Uterus (tissue), 2 donors: ENCODE measurements around the gene CDHR1.

Experiments
- POLR2A ChIP-seq, 2 donors: fragments of 450-650 bp; IDR thresholded peaks; one replicate each; pipeline ENCODE4 v1.6.1; 2016; ENCODE audit warnings: antibody characterized with exemption in 2 of 2, mild to moderate bottlenecking in 1 of 2, moderate library complexity in 1 of 2
- TF ChIP-seq, protein P1 (sequence below), 4 experiments: fragments of 200-600 bp in 2 of 4; fragments of 450-650 bp in 2 of 4; sonication (generic) in 2 of 4; IDR thresholded peaks; one replicate each; pipeline ENCODE4 v1.5.1; 2016 to 2019; ENCODE audit warnings: antibody characterized with exemption in 4 of 4, mild to moderate bottlenecking in 2 of 4, moderate library complexity in 1 of 4

DNA sequence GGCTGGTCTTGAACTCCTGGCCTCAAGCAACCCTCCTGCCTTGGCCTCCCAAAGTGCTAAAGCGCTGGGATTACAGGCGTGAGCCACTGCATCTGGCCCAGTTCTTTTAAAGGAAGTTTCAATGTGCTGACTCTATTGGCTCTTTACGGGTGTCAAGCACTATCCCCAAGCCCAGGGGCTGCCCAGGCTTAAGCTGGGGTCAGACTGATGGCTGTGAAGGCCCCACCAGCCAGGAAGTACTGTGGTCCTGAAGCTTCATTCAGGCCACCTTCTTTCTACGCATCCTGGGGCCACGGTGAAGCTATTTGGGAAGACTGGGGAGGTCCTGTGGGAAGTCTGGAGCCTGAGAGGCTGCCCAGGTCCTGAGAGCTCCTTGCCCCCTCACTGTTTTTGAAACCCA, 12.7 kb upstream of the CDHR1 start:
- TF ChIP-seq, protein P1, sequence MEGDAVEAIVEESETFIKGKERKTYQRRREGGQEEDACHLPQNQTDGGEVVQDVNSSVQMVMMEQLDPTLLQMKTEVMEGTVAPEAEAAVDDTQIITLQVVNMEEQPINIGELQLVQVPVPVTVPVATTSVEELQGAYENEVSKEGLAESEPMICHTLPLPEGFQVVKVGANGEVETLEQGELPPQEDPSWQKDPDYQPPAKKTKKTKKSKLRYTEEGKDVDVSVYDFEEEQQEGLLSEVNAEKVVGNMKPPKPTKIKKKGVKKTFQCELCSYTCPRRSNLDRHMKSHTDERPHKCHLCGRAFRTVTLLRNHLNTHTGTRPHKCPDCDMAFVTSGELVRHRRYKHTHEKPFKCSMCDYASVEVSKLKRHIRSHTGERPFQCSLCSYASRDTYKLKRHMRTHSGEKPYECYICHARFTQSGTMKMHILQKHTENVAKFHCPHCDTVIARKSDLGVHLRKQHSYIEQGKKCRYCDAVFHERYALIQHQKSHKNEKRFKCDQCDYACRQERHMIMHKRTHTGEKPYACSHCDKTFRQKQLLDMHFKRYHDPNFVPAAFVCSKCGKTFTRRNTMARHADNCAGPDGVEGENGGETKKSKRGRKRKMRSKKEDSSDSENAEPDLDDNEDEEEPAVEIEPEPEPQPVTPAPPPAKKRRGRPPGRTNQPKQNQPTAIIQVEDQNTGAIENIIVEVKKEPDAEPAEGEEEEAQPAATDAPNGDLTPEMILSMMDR (IDR thresholded peaks at IDR 0.05), result no peak
- no peak for TF ChIP-seq POLR2A (IDR thresholded peaks at IDR 0.05)
